Fibroblast of skin of scalp (primary cell): ENCODE data around the gene CARHSP1.
"Not testable (repeated sequence)": the region's sequence is repeated elsewhere in the genome, so short reads cannot be mapped to it uniquely, and the experiment has no call there.

Experiments used
- DNase-seq: peaks from one replicate; pipeline ENCODE4 v3.0.0-alpha.2; 2013

CARHSP1 gene

GRCh38 chr16:8872071-8872470, 3.3 kb upstream of the CARHSP1 start:
- no peak for DNase-seq

- DNase-seq: not testable (repeated sequence)
Observed at GRCh38 chr16:8869988-8870241, 1.1 kb upstream of the CARHSP1 start.

- no peak for DNase-seq
Observed at GRCh38 chr16:8869212-8869987, 594 bp upstream of the CARHSP1 start.

GRCh38 chr16:8867932-8868415, 832 bp downstream of the CARHSP1 start:
- DNase-seq: no peak

GRCh38 chr16:8867216-8867931, 1.4 kb downstream of the CARHSP1 start:
- DNase-seq: no peak

- DNase-seq: no peak
Observed at GRCh38 chr16:8866884-8867215, 2.0 kb downstream of the CARHSP1 start.

GRCh38 chr16:8866118-8866883, 2.5 kb downstream of the CARHSP1 start:
- no peak for DNase-seq

- DNase-seq: no peak
Observed at GRCh38 chr16:8865145-8865882, 3.5 kb downstream of the CARHSP1 start.

- DNase-seq: no peak
Observed at GRCh38 chr16:8864480-8865110, 4.2 kb downstream of the CARHSP1 start.

GRCh38 chr16:8863594-8864424, 5.0 kb downstream of the CARHSP1 start:
- DNase-seq: no peak

- DNase-seq: no peak
Observed at GRCh38 chr16:8862309-8863130, 6.3 kb downstream of the CARHSP1 start.

GRCh38 chr16:8861563-8862308, 7.1 kb downstream of the CARHSP1 start:
- DNase-seq: no peak

GRCh38 chr16:8859913-8860881, 8.6 kb downstream of the CARHSP1 start:
- DNase-seq: no peak

GRCh38 chr16:8858994-8859912, 9.6 kb downstream of the CARHSP1 start:
- no peak for DNase-seq

- no peak for DNase-seq
Observed at GRCh38 chr16:8855972-8856371, 12.8 kb downstream of the CARHSP1 start.

GRCh38 chr16:8855051-8855786, 13.6 kb downstream of the CARHSP1 start:
- DNase-seq: no peak
